Choroid plexus epithelial cell (primary cell): ENCODE measurements around the gene FOXP1.

Experiments
- DNase-seq: peaks from one replicate; pipeline ENCODE4 v3.0.0-alpha.2; 2010; ENCODE audit warnings: low read depth
- H3K4me3 ChIP-seq: 2 replicates; pipeline ENCODE4 v1.5.1; 2011; ENCODE audit warnings: low read depth, mild to moderate bottlenecking, control low read depth, low read length, moderate library complexity
- TF ChIP-seq, protein P1 (sequence below): conservative IDR thresholded peaks from 2 replicates; pipeline ENCODE4 v1.5.1; 2011; ENCODE audit warnings: low read depth, mild to moderate bottlenecking, control low read depth, inconsistent platforms, low read length, moderate library complexity

The FOXP1 gene

DNA sequence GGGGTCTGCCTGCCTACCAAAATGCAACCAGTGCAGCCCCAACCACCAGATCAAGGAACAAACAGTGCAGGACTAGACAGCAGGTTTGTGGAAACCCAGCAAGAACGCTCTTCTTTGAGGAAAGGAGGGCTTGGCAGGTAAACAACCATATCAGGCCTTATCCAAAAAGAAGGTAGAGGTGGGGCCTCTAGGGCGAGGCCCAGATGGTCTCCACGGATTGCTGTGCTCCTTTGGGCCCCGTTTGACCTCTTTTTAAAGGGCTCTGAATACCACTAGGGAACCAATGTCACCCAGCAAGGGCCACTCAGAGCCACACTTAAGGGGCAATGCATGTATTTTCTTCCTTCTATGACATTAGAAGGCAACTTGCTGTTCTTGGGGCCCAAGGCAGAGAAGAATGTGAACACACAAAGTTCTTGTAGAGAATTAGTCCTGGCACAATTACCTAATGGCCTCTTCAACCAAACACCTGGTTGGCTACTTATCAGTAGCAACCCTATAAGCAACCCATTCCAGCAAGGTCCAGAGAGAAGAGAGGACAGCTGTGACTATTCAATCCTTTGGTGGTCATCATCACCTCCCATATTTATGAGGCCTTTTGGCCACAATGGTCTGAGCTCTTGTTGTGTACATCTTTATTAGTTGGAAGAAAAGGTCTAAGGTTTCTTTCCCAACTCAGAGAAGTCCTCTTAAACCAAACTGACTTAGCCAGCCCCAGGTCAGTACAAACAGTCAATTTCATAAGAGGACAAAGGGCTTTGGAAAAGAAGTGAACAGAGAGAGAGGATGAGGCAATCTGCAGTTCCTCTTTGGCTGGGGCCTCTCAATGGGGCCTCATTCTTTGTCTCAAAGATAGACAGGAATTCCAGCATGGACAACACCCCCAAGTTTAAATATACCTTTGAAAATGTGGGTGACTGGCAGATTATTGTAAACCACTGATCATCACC is 36.0 kb downstream of the FOXP1 start:
- TF ChIP-seq, protein P1, sequence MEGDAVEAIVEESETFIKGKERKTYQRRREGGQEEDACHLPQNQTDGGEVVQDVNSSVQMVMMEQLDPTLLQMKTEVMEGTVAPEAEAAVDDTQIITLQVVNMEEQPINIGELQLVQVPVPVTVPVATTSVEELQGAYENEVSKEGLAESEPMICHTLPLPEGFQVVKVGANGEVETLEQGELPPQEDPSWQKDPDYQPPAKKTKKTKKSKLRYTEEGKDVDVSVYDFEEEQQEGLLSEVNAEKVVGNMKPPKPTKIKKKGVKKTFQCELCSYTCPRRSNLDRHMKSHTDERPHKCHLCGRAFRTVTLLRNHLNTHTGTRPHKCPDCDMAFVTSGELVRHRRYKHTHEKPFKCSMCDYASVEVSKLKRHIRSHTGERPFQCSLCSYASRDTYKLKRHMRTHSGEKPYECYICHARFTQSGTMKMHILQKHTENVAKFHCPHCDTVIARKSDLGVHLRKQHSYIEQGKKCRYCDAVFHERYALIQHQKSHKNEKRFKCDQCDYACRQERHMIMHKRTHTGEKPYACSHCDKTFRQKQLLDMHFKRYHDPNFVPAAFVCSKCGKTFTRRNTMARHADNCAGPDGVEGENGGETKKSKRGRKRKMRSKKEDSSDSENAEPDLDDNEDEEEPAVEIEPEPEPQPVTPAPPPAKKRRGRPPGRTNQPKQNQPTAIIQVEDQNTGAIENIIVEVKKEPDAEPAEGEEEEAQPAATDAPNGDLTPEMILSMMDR: no peak
- H3K4me3 ChIP-seq: no peak overlapping the region
- peak; percentile 82 for DNase-seq

DNA sequence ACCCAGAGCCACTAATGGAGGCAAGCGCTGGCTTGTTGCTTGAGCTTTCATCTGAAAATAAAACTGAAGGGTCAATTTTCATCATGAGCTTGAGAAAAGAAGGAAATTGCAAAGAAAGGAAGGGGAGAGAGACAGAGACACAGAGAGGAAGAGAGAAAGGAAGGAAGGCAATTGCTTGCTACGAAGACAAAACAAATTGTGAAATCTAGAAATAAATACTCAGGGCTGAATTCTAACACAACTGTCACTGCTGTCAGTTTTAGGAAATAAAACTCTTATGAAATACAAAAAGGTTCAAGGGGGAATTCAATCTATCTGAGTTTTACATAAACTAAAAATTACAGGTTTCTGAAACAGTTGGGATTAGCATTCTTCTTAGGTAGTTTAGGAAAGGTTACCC is 36.7 kb downstream of the FOXP1 start:
- no peak overlapping the region for H3K4me3 ChIP-seq
- no peak for DNase-seq
- TF ChIP-seq, protein P1: no peak

DNA sequence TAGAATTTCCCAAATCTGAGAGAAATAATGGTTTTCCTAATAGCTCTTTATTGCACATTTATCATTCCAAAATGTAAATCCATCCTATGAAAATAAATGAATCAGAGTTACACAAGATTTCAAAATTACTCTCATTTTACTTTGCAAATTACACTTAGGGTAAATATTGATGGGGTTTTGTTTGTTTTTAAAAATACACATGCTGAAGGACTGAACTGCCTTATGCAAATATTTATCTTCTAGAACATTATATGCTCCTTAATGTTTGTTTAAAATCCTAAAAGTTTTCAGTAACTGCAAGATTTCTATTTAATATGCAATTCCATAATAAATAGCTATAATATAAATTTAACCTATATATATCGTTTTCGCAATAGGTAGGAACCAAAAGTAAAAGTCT is 38.2 kb downstream of the FOXP1 start:
- no peak overlapping the region for H3K4me3 ChIP-seq
- DNase-seq: no peak
- TF ChIP-seq, protein P1: no peak

DNA sequence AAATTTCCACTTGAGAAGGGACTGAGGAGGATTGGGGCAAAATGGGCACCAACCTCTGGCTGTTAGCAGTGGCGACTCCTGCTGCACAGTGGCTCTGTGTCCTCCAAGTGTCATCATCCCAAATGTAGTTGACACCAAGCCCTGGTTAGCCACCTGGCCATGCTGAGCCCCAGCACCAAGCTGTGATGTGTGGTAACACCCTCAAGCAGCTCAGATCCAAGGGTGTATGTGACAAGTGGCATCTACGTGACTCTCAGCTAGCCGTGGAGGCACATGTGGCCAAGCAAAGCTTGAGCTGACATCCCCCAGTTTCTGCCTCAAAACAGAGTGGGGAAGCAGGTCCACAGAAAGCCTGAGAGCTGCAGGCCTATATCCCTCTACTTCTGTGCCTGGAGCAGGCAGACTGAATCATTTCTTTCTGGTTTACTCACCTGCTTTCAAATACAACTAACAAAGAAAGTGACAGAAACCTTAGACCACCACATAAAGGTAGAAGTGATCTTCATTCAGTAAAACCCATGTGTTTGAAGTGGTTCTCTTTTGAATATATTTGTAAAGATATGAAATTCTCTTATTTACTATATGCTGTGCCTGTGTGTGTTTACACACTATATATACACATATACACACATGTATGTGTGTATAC is 40.0 kb downstream of the FOXP1 start:
- no peak overlapping the region for H3K4me3 ChIP-seq
- DNase-seq: no peak

DNA sequence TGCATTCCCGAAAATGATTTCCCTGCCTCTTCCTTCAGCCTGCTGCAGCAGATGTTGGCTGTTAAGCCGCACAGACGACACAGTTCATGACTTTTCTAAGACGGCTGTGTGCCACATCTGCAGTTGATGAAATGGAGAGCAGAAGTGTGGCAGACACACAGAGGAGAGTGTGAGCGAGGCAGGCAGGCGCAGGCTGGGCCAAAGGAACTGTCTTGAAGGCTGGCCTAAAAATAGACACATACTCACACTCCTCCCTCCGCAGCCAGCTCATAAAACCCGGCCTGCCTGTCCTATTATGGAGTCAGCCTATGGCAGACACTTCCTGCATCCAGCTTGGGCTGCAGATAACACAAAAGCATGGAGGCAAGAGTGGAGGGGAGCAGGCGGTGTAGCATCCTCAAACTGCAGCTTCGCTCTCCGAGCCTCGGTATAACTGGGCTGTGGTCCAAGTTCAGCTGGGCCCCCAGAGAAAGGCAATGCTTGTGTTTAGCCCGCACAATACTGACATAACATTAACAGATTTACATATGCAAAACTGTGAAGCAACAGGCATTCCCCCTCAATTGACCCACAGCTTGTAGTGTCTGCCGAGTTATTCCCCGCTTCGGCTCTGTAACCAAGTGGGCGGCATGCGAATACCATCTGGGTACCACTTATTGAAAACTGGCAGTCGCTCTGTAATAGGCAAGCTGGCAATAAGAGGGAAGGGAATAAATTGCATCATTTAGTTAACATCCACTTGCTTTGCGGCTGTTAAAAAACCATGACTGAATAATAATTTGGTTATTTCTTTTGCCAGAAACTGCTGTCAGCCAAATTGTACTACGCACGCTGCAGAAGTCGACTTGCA is 40.8 kb downstream of the FOXP1 start:
- TF ChIP-seq, protein P1: no peak
- peak; percentile 94 for DNase-seq
- no peak overlapping the region for H3K4me3 ChIP-seq

More for the DNA sequence above, 40.0 kb downstream of the FOXP1 start:
- TF ChIP-seq, protein P1: no peak

DNA sequence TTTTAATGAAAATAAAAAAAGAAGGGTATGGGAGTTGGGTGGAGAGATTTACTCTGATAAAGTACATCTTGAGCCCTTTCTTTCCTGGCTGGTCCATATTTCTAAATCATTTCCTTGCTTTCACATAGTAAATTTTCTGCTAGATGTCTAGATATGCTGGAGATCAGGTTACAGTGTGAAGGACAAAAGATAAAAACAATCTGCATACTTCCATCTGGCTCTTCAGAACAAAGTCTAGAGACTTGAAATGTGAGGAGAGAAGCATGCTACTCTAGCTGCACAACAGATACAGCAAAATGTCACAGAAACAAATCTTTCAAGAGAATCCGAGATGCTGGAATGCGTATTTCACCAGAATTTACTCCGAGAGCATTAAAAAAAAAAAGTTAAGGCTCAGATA is 42.2 kb downstream of the FOXP1 start:
- TF ChIP-seq, protein P1: no peak
- no peak overlapping the region for H3K4me3 ChIP-seq
- peak; percentile 81 for DNase-seq
